Measurements from ENCODE around the gene RASSF4. TPM values are rescaled to one million over a fixed set of nuclear protein-coding genes. Genes with fewer than 3 reads are reported as not detected.

RASSF4 gene
- total and polyA plus RNA-seq, 9 of the 15 experiments (the other 6 are each of a cell fraction or from before 2014, with no cell fraction given) = 0.01 to 0.62 (median 0.11) TPM; not detected in 3

- no TSS peak for BruUV-seq (replicated peaks)
- FAIRE-seq (no peak), DNase-seq (ENCODE audit: extremely low read depth in 1 of 4, low spot score in 3 of 4) (no peak), ATAC-seq (no peak)
- no peak overlapping the region for H3K9ac ChIP-seq (ENCODE audit: insufficient read depth in 1 of 2, low read depth in 2 of 2, low read length in 2 of 2)
- intact Hi-C loops (cut with micrococcal nuclease) = no loop called here
- 94% methylated on average over 10 of the region's 10 CpGs for WGBS (ENCODE audit: insufficient coverage, low coverage, missing lambda C conversion rate)
- H3K4me2 ChIP-seq (ENCODE audit: insufficient read depth, low read length) = no peak overlapping the region
- ChIA-PET CTCF (ENCODE audit: low intra/inter-chr PET ratio) (no interaction called here), POLR2A (interaction anchor here (0.6 to 1.4 kb wide), 3 partner anchors 23 to 1020 kb away, joined by 3 to 4 read pairs (median 4); no protein-coding TSS in a partner anchor)
- H3K9me1 ChIP-seq (ENCODE audit: control insufficient read depth, insufficient read depth, low read length) = no peaks in the 10 kb centered on the region
- H3K9me3 ChIP-seq (replicated peaks; ENCODE audit: control insufficient read depth, insufficient read depth, low read depth, low read length) = peaks cover 16% of the 10 kb centered on the region
- peaks cover 28% of the 10 kb centered on the region for H3K36me3 ChIP-seq (ENCODE audit: control insufficient read depth, insufficient read depth, low read length)
- H3K4me3 ChIP-seq = no peak overlapping the region
- H4K20me1 ChIP-seq (replicated peaks; ENCODE audit: control insufficient read depth, insufficient read depth, low read length) = no peaks in the 10 kb centered on the region
- no peak overlapping the region for H3K27ac ChIP-seq (ENCODE audit: extremely low read depth, low read depth, low read length)
- H3K79me2 ChIP-seq (ENCODE audit: control insufficient read depth, insufficient read depth, low read length) = peaks cover 29% of the 10 kb centered on the region
- no peak overlapping the region for H2AFZ ChIP-seq (ENCODE audit: low read depth, low read length)
- in situ Hi-C loops (cut with MboI) = loop anchor here (10.0 kb wide), 1 partner anchor 461 kb away; no protein-coding TSS in a partner anchor
- peaks cover 12% of the 10 kb centered on the region in 2 experiments; a peak in 3 of 5 replicates for H3K4me1 ChIP-seq (replicated peaks in 1 of 2; ENCODE audit: control insufficient read depth in 2 of 2, insufficient read depth in 2 of 2, low read length in 2 of 2)
- H3K27me3 ChIP-seq (ENCODE audit: control insufficient read depth in 2 of 2, insufficient read depth in 2 of 2, low read length in 2 of 2) = no peaks in the 10 kb centered on the region
- TF ChIP-seq MAFF (IDR thresholded peaks at IDR 0.05; ENCODE audit: low read length) (peak; percentile 26; the same call in 1 of the 2 replicates), ZNF75A (CRISPR knock-in tag; IDR thresholded peaks at IDR 0.05) (peak; percentile 92), C11orf30 (IDR thresholded peaks at IDR 0.05; ENCODE audit: low read depth) (peak; percentile 38; the same call in 1 of the 2 replicates), HES1 (IDR thresholded peaks at IDR 0.05; ENCODE audit: low read depth) (no peak), CREB5 (CRISPR knock-in tag; IDR thresholded peaks at IDR 0.05) (no peak), ZNF316 (IDR thresholded peaks at IDR 0.05) (peak; percentile 77), MAFG (tag; conservative IDR thresholded peaks at IDR 0.05) (0 out of 2 replicates have a peak, but pooled peaks have one; percentile 37), SOX6 (IDR thresholded peaks at IDR 0.05) (0 out of 2 replicates have a peak, but pooled peaks have one; percentile 39)
These were observed 43.9 kb downstream of the RASSF4 start for GRCh38 chr10:45003432-45004000.
